Stimulated activated CD8-positive, alpha-beta memory T cell treated with anti-CD3 and anti-CD28 coated beads, Interleukin-4, amount 100 ng/mL, for 24 hours (primary cell): Measurements from ENCODE around the gene CD44.

ENCODE experiments used
- DNase-seq: peaks from one replicate; pipeline ENCODE4 v3.0.0-alpha.2; 2020; ENCODE audit warnings: low read depth

The CD44 gene

GRCh38 chr11:35237860-35238715 lies 99.1 kb downstream of the CD44 start:
- peak; percentile 19 for DNase-seq

- no peak for DNase-seq
Observed at GRCh38 chr11:35238882-35239281, 99.9 kb downstream of the CD44 start.

GRCh38 chr11:35239471-35240075 lies 100.6 kb downstream of the CD44 start:
- DNase-seq, result no peak

GRCh38 chr11:35241083-35241482 lies 102.1 kb downstream of the CD44 start:
- no peak for DNase-seq

- DNase-seq, result no peak
Observed at GRCh38 chr11:35241531-35241930, 102.6 kb downstream of the CD44 start.

- DNase-seq, result no peak
Observed at GRCh38 chr11:35242412-35243242, 103.7 kb downstream of the CD44 start.

- DNase-seq, result no peak
Observed at GRCh38 chr11:35243774-35244173, 104.8 kb downstream of the CD44 start.

GRCh38 chr11:35245056-35245455 lies 106.1 kb downstream of the CD44 start:
- DNase-seq, result no peak

- no peak for DNase-seq
Observed at GRCh38 chr11:35245786-35246185, 106.8 kb downstream of the CD44 start.

GRCh38 chr11:35246745-35247144 lies 107.8 kb downstream of the CD44 start:
- DNase-seq, result no peak

GRCh38 chr11:35247428-35247827 lies 108.5 kb downstream of the CD44 start:
- DNase-seq, result peak; percentile 29

- DNase-seq, result no peak
Observed at GRCh38 chr11:35247863-35248262, 108.9 kb downstream of the CD44 start.

- DNase-seq, result no peak
Observed at GRCh38 chr11:35248558-35249323, 109.8 kb downstream of the CD44 start.

- no peak for DNase-seq
Observed at GRCh38 chr11:35250192-35250591, 111.2 kb downstream of the CD44 start.

- DNase-seq, result no peak
Observed at GRCh38 chr11:35250621-35251020, 111.7 kb downstream of the CD44 start.

GRCh38 chr11:35253237-35253636 lies 114.3 kb downstream of the CD44 start:
- DNase-seq, result no peak

- DNase-seq, result no peak
Observed at GRCh38 chr11:35255514-35255913, 116.5 kb downstream of the CD44 start.

GRCh38 chr11:35256296-35256695 lies 117.3 kb downstream of the CD44 start:
- no peak for DNase-seq

- no peak for DNase-seq
Observed at GRCh38 chr11:35257281-35257680, 118.3 kb downstream of the CD44 start.

GRCh38 chr11:35259529-35259928 lies 120.6 kb downstream of the CD44 start:
- no peak for DNase-seq

GRCh38 chr11:35260342-35260985 lies 121.5 kb downstream of the CD44 start:
- no peak for DNase-seq
